ENCODE data around the gene MEAK7. TPM values are rescaled to one million over a fixed set of nuclear protein-coding genes. Genes with fewer than 3 reads are reported as not detected.

Gene MEAK7
- total RNA-seq, 1 donor from 2014 or later: 10.8 TPM

- H3K27me3 ChIP-seq: no peaks in the 10 kb centered on the region
- ATAC-seq: no peak
- intact Hi-C loops (cut with DNase I): no loop called here
- no peaks in the 10 kb centered on the region for H3K9me3 ChIP-seq
- TF ChIP-seq, protein P1, sequence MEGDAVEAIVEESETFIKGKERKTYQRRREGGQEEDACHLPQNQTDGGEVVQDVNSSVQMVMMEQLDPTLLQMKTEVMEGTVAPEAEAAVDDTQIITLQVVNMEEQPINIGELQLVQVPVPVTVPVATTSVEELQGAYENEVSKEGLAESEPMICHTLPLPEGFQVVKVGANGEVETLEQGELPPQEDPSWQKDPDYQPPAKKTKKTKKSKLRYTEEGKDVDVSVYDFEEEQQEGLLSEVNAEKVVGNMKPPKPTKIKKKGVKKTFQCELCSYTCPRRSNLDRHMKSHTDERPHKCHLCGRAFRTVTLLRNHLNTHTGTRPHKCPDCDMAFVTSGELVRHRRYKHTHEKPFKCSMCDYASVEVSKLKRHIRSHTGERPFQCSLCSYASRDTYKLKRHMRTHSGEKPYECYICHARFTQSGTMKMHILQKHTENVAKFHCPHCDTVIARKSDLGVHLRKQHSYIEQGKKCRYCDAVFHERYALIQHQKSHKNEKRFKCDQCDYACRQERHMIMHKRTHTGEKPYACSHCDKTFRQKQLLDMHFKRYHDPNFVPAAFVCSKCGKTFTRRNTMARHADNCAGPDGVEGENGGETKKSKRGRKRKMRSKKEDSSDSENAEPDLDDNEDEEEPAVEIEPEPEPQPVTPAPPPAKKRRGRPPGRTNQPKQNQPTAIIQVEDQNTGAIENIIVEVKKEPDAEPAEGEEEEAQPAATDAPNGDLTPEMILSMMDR (IDR thresholded peaks at IDR 0.05): no peak
- H3K4me3 ChIP-seq: no peak overlapping the region
- DNase-seq: peak; percentile 9
- H3K36me3 ChIP-seq: no peaks in the 10 kb centered on the region
- H3K4me1 ChIP-seq: peaks cover 18% of the 10 kb centered on the region
- H3K27ac ChIP-seq: no peak overlapping the region
Measured at GRCh38 chr16:84508502-84508901, 4.0 kb upstream of the MEAK7 start.

DNA sequence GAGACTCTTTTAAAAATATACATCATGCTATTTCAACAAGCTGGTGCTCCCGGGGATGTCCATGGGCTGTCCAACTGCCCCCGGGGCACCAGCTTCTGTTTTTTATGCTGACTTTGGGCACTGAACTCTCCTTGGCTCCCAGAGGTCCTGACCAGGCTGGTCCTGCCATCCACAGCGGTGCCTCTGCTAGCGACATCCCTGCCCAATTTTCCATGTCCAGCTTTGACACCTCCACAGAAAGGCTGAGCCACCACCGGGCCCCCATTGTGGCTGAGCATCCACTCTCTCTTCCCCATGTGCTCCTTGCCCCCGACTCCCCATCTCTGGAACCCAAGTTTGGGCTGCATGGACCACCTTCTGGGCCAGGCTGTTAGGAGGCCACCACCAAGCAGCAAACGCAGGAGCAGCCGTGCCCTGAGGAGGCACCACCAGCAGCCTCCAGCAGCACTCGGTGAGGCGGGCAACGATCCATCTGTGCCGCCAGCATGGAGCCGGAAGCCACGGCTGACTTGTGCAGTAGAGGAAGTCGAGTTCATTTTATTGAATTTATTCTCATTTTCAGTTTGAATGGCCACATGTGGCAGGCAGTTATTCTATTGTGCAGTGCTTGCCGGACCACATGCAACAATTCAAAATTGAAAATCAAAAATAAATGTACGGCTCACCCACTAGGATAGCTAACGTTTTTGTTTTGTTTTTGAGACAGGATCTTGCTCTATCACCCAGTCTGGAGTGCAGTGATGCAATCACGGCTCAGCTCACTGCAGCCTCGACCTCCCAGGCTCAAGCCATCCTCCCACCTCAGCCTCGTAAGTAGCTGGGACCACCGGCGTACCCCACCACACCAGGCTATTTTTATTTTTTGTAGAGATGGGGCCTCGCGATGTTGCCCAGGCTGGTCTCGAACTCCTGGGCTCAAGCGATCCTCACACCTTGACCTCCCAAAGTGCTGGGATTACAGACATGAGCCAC, 2.8 kb upstream of the MEAK7 start:
- intact Hi-C loops (cut with DNase I): no loop called here

DNA sequence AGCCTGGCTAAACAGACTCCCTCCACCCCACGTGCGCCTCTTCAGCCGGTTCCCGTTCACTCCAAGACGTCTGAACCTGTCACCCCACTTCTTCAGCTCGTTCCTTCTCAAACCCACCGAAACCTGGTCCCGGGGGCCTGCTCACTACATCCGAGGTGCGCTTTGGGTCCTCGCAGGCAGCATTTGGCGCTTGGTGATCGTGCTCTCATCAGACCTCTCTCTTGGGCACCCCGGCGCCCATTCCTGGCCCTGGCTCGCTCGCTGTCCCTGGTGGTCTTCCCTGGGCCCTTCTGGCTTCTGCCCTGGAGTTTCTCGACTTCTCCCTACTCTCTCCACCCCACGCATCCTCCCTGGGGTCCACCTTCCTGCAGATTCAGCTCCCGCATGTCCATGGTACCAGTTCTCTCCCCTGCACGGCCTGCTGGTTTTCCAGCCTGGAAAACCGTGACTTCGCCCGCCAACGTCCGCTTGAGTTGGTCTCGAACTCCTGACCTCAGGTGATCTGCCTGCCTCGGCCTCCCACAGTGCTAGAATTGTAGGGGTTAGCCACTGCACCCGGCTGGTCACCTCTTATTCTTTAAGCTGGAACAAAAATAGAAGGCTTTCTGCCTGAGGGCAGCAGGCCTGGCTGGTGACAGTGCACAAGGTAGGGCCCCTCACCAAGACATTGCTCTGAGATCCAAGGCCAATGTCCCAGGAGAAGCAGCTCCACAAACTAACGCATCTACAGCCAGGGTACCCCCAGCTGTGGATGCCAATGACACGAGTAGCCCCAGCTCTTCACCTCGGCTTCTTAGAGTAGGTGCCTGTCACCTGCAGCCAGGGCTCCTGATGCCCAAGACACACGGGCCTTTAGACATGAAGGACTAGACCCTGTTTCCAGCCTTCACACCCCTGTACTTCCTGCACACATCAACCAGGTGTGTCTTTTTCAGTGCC, 1.1 kb upstream of the MEAK7 start:
- Histone ChIP-seq H3K27me3 (no peaks in the 10 kb centered on the region), H3K36me3 (no peaks in the 10 kb centered on the region), H3K4me1 (peaks cover 16% of the 10 kb centered on the region), H3K27ac (peak overlapping the region; percentile 87), H3K9me3 (no peaks in the 10 kb centered on the region), H3K4me3 (peak overlapping the region; percentile 78)
- ATAC-seq (no peak), DNase-seq (peak; percentile 67)
- TF ChIP-seq, protein P1 (IDR thresholded peaks at IDR 0.05): no peak
- intact Hi-C loops (cut with DNase I): no loop called here

More for the DNA sequence above, 2.8 kb upstream of the MEAK7 start:
- Histone ChIP-seq H3K27me3 (no peaks in the 10 kb centered on the region), H3K36me3 (no peaks in the 10 kb centered on the region), H3K4me1 (peaks cover 19% of the 10 kb centered on the region), H3K9me3 (no peaks in the 10 kb centered on the region), H3K4me3 (no peak overlapping the region), H3K27ac (no peak overlapping the region)
- no peak for ATAC-seq
- TF ChIP-seq, protein P1 (IDR thresholded peaks at IDR 0.05): no peak
- DNase-seq: peak; percentile 62

DNA sequence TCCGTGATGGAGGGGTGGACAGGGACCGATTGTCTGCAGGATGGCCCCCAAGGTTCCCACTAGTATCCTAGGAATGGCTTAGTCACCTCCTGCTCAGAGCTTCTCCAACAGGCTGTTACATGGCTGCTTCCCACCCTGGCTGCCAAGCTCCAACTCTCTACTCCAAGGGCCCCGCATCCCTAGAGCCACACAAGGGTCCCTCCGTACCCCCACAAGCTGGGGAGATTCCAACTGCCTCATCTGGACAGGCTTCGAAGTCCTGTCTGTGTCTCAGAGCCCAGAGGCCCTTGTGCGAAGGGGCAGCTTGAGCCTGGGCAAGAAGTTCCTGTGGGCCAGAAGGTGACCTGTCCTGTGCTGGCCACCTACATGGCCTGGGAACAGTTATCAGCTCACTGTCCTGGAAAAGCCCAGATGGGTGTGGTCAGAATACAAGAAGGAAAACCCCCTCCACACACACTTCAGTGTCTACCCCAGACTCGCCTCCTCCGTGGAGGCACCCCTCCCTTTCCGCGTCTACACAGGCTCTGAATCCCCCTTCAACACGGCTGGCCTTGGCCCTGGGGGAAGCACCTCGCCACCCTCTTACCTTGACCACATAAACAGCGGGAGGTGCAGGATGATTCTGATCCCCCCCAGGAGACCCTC, 586 bp downstream of the MEAK7 start:
- no peak for ATAC-seq
- Histone ChIP-seq H3K27me3 (no peaks in the 10 kb centered on the region), H3K9me3 (no peaks in the 10 kb centered on the region), H3K4me3 (peak overlapping the region; percentile 78), H3K36me3 (no peaks in the 10 kb centered on the region), H3K4me1 (peaks cover 16% of the 10 kb centered on the region), H3K27ac (peak overlapping the region; percentile 87)
- peak; percentile 62 for DNase-seq
- intact Hi-C loops (cut with DNase I): no loop called here
- TF ChIP-seq, protein P1 (IDR thresholded peaks at IDR 0.05): no peak

DNA sequence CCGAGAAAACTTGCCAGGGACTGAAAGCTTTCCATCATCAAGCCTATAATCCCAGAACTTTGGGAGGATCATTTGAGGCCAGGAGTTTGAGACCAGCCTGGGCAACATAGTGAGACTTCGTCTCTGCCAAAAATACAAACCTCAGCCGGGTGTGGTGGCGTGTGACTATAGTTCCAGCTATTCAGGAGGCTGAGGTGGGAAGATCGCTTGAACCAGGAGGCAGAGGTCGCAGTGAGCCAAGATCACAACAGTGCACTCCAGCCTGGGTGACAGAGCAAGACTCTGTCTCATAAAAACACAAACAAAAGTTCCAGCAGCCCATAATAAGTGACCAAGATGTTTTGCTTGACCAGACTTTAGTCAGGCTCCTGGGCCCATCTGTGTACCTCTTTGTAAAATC, 1.9 kb downstream of the MEAK7 start:
- H3K27me3 ChIP-seq: no peaks in the 10 kb centered on the region
- intact Hi-C loops (cut with DNase I): no loop called here
- no peak overlapping the region for H3K4me3 ChIP-seq
- no peak overlapping the region for H3K27ac ChIP-seq
- H3K36me3 ChIP-seq: peaks cover 4% of the 10 kb centered on the region
- no peaks in the 10 kb centered on the region for H3K9me3 ChIP-seq
- peaks cover 16% of the 10 kb centered on the region for H3K4me1 ChIP-seq
- TF ChIP-seq, protein P1 (IDR thresholded peaks at IDR 0.05): no peak
- DNase-seq: peak; percentile 16
- no peak for ATAC-seq
